Right lobe of liver (tissue), 4 donors: ENCODE measurements around the gene UBE2J2.

ENCODE experiments used
- POLR2A ChIP-seq: fragments of 450-650 bp; IDR thresholded peaks from one replicate; pipeline ENCODE4 v1.6.1; 2017; ENCODE audit warnings: antibody characterized with exemption, mild to moderate bottlenecking
- TF ChIP-seq, protein P1 (sequence below), 4 donors: fragments of 200-600 bp in 3 of 4; fragments of 450-650 bp in 1 of 4; IDR thresholded peaks; one replicate each; pipeline versions ENCODE4 v1.5.1 to v1.8.0; 2016 to 2022; ENCODE audit warnings: antibody characterized with exemption in 4 of 4, mild to moderate bottlenecking in 2 of 4
- donor health status: DM: no; HTN: no; CAD: no.
- donor health status: DM: no; HTN: no; CAD: no.
- donor health status: DM: no; HTN: yes; CAD: no.

DNA sequence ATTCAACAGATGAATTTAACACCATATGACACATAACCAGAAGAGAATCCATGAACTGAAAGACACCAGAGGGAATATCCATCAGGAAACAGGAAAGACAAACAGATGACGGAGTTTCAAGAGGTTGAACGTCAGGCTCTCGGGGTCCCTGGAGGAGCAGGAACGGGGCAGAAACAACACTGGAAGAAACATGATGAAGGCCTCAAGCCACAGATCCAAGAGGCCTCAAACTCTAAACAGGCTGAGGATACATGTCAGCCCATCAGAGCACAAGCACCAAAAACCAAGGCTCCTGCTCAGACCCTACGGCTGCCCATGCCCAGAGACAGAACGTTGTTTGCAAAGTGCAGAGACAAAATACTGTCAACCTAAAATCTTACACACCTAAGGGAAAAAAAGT is 43.8 kb upstream of the UBE2J2 start:
- TF ChIP-seq, protein P1, sequence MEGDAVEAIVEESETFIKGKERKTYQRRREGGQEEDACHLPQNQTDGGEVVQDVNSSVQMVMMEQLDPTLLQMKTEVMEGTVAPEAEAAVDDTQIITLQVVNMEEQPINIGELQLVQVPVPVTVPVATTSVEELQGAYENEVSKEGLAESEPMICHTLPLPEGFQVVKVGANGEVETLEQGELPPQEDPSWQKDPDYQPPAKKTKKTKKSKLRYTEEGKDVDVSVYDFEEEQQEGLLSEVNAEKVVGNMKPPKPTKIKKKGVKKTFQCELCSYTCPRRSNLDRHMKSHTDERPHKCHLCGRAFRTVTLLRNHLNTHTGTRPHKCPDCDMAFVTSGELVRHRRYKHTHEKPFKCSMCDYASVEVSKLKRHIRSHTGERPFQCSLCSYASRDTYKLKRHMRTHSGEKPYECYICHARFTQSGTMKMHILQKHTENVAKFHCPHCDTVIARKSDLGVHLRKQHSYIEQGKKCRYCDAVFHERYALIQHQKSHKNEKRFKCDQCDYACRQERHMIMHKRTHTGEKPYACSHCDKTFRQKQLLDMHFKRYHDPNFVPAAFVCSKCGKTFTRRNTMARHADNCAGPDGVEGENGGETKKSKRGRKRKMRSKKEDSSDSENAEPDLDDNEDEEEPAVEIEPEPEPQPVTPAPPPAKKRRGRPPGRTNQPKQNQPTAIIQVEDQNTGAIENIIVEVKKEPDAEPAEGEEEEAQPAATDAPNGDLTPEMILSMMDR (IDR thresholded peaks at IDR 0.05): no peak
- TF ChIP-seq POLR2A: no peak
